Activated CD4-positive, CD25-positive, alpha-beta regulatory T cell treated with anti-CD3 and anti-CD28 coated beads, Interleukin-2, amount 50 U/mL, for 24 hours (primary cell): ENCODE measurements around the gene FAM25A.
A peak's percentile ranks its signal among the peaks of the same experiment; 100 is the strongest.
"Not testable (repeated sequence)": the region's sequence is repeated elsewhere in the genome, so short reads cannot be mapped to it uniquely, and the experiment has no call there.

Experiments used
- ATAC-seq, 2 donors: fragments of 150-1000 bp; cut with Tn5 transposase; one replicate each; pipeline ENCODE4 v1.10.0; 2021; ENCODE audit warnings: mild to moderate bottlenecking in 1 of 2, moderate library complexity in 1 of 2

FAM25A gene

GRCh38 chr10:87014986-87015716 is 4.9 kb upstream of the FAM25A start:
- ATAC-seq, result not testable (repeated sequence)

GRCh38 chr10:87018127-87018526 is 2.0 kb upstream of the FAM25A start:
- ATAC-seq, result not testable (repeated sequence)

- ATAC-seq, result not testable (repeated sequence)
Observed at GRCh38 chr10:87019066-87019465, 1.0 kb upstream of the FAM25A start.

- not testable (repeated sequence) for ATAC-seq
Observed at GRCh38 chr10:87019504-87019903, 590 bp upstream of the FAM25A start.

GRCh38 chr10:87025285-87025958 is 5.3 kb downstream of the FAM25A start:
- ATAC-seq, result peak; percentile 77 to 90

GRCh38 chr10:87026747-87027508 is 6.8 kb downstream of the FAM25A start:
- not testable (repeated sequence) for ATAC-seq

GRCh38 chr10:87030419-87030818 is 10.3 kb downstream of the FAM25A start:
- ATAC-seq, result not testable (repeated sequence)

GRCh38 chr10:87030912-87031635 is 11.0 kb downstream of the FAM25A start:
- no peak for ATAC-seq

- no peak for ATAC-seq
Observed at GRCh38 chr10:87036623-87037022, 16.5 kb downstream of the FAM25A start.

GRCh38 chr10:87038286-87038717 is 18.2 kb downstream of the FAM25A start:
- ATAC-seq, result peak in 1 of 2 donors; percentile 25

- ATAC-seq, result no peak
Observed at GRCh38 chr10:87038786-87039185, 18.7 kb downstream of the FAM25A start.

GRCh38 chr10:87043579-87043978 is 23.5 kb downstream of the FAM25A start:
- ATAC-seq, result not testable (repeated sequence)

GRCh38 chr10:87045434-87045938 is 25.4 kb downstream of the FAM25A start:
- ATAC-seq, result no peak

- no peak for ATAC-seq
Observed at GRCh38 chr10:87053111-87053510, 33.0 kb downstream of the FAM25A start.

- ATAC-seq, result no peak
Observed at GRCh38 chr10:87053577-87054181, 33.6 kb downstream of the FAM25A start.

GRCh38 chr10:87054373-87055295 is 34.5 kb downstream of the FAM25A start:
- ATAC-seq, result peak in 1 of 2 donors; percentile 41

GRCh38 chr10:87058171-87058570 is 38.1 kb downstream of the FAM25A start:
- ATAC-seq, result no peak

- ATAC-seq, result no peak
Observed at GRCh38 chr10:87059401-87059800, 39.3 kb downstream of the FAM25A start.

GRCh38 chr10:87060280-87060928 is 40.3 kb downstream of the FAM25A start:
- no peak for ATAC-seq

- ATAC-seq, result no peak
Observed at GRCh38 chr10:87064651-87065050, 44.6 kb downstream of the FAM25A start.
